HEK293 (cell line): ENCODE data around the gene CYP2U1.

Experiments
- CTCF ChIP-seq: fragments of 450-650 bp; formaldehyde crosslinking; IDR thresholded peaks from 2 replicates; pipeline ENCODE4 v1.5.1; 2016; ENCODE audit warnings: missing biosample characterization, missing genetic modification characterization
- ELK4 ChIP-seq: IDR thresholded peaks from 2 replicates; pipeline ENCODE4 v1.6.1; 2011; ENCODE audit warnings: mild to moderate bottlenecking, low read depth, low read length, borderline replicate concordance
- FEZF1 ChIP-seq: fragments of 450-650 bp; formaldehyde crosslinking; IDR thresholded peaks from 2 replicates; pipeline ENCODE4 v1.5.1; 2016; ENCODE audit warnings: missing biosample characterization, missing genetic modification characterization
- KLF7 ChIP-seq: fragments of 450-650 bp; formaldehyde crosslinking; IDR thresholded peaks from 2 replicates; pipeline ENCODE4 v1.5.1; 2016; ENCODE audit warnings: missing biosample characterization, missing genetic modification characterization, borderline replicate concordance
- REST ChIP-seq: fragments of 450-650 bp; formaldehyde crosslinking; IDR thresholded peaks from 2 replicates; pipeline ENCODE4 v1.5.1; 2016; ENCODE audit warnings: missing biosample characterization, missing genetic modification characterization
- TSHZ1 ChIP-seq: fragments of 450-650 bp; formaldehyde crosslinking; IDR thresholded peaks from 2 replicates; pipeline ENCODE4 v1.5.1; 2016; ENCODE audit warnings: missing biosample characterization, missing genetic modification characterization, borderline replicate concordance
- ZFP3 ChIP-seq: fragments of 450-650 bp; formaldehyde crosslinking; IDR thresholded peaks from 2 replicates; pipeline ENCODE4 v1.5.1; 2016; ENCODE audit warnings: low read depth, missing biosample characterization, missing genetic modification characterization
- ZFP69B ChIP-seq: fragments of 450-650 bp; formaldehyde crosslinking; IDR thresholded peaks from 2 replicates; pipeline ENCODE4 v1.5.1; 2016; ENCODE audit warnings: missing biosample characterization, missing genetic modification characterization
- ZNF138 ChIP-seq: fragments of 450-650 bp; formaldehyde crosslinking; IDR thresholded peaks from 2 replicates; pipeline ENCODE4 v1.5.1; 2016; ENCODE audit warnings: missing biosample characterization, missing genetic modification characterization, borderline replicate concordance
- ZNF146 ChIP-seq: fragments of 450-650 bp; formaldehyde crosslinking; IDR thresholded peaks from 2 replicates; pipeline ENCODE4 v1.5.1; 2016; ENCODE audit warnings: missing biosample characterization, missing genetic modification characterization
- ZNF302 ChIP-seq: fragments of 450-650 bp; formaldehyde crosslinking; IDR thresholded peaks from 2 replicates; pipeline ENCODE4 v1.5.1; 2016; ENCODE audit warnings: missing biosample characterization, missing genetic modification characterization, low read depth
- ZNF501 ChIP-seq: fragments of 450-650 bp; formaldehyde crosslinking; IDR thresholded peaks from 2 replicates; pipeline ENCODE4 v1.5.1; 2016; ENCODE audit warnings: missing biosample characterization, missing genetic modification characterization
- ZNF623 ChIP-seq: fragments of 450-650 bp; formaldehyde crosslinking; IDR thresholded peaks from 2 replicates; pipeline ENCODE4 v1.5.1; 2016; ENCODE audit warnings: missing biosample characterization, missing genetic modification characterization
- ZSCAN18 ChIP-seq: fragments of 450-650 bp; formaldehyde crosslinking; IDR thresholded peaks from 2 replicates; pipeline ENCODE4 v1.5.1; 2016; ENCODE audit warnings: missing biosample characterization, missing genetic modification characterization

- TF ChIP-seq ZNF138 (tag by site-specific recombination), result no peak
- no peak for TF ChIP-seq CTCF
- no peak for TF ChIP-seq ZSCAN18 (tag by site-specific recombination)
- TF ChIP-seq REST (tag by site-specific recombination), result no peak
- TF ChIP-seq ZNF302 (tag by site-specific recombination), result no peak
- TF ChIP-seq ZNF623 (tag by site-specific recombination), result no peak
- no peak for TF ChIP-seq ELK4
- no peak for TF ChIP-seq ZFP69B (tag by site-specific recombination)
- TF ChIP-seq ZNF146 (tag by site-specific recombination), result no peak
- no peak for TF ChIP-seq FEZF1 (tag by site-specific recombination)
- no peak for TF ChIP-seq ZNF501
- TF ChIP-seq KLF7 (tag by site-specific recombination), result no peak
- TF ChIP-seq ZFP3, result no peak
- TF ChIP-seq TSHZ1 (tag by site-specific recombination), result no peak
These were observed 8.0 kb downstream of the CYP2U1 start for GRCh38 chr4:107939307-107939706.
